ENCODE data around the gene FPR2.
"Not testable (repeated sequence)": the region's sequence is repeated elsewhere in the genome, so short reads cannot be mapped to it uniquely, and the experiment has no call there.

FPR2 gene, protein sequence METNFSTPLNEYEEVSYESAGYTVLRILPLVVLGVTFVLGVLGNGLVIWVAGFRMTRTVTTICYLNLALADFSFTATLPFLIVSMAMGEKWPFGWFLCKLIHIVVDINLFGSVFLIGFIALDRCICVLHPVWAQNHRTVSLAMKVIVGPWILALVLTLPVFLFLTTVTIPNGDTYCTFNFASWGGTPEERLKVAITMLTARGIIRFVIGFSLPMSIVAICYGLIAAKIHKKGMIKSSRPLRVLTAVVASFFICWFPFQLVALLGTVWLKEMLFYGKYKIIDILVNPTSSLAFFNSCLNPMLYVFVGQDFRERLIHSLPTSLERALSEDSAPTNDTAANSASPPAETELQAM

DNA sequence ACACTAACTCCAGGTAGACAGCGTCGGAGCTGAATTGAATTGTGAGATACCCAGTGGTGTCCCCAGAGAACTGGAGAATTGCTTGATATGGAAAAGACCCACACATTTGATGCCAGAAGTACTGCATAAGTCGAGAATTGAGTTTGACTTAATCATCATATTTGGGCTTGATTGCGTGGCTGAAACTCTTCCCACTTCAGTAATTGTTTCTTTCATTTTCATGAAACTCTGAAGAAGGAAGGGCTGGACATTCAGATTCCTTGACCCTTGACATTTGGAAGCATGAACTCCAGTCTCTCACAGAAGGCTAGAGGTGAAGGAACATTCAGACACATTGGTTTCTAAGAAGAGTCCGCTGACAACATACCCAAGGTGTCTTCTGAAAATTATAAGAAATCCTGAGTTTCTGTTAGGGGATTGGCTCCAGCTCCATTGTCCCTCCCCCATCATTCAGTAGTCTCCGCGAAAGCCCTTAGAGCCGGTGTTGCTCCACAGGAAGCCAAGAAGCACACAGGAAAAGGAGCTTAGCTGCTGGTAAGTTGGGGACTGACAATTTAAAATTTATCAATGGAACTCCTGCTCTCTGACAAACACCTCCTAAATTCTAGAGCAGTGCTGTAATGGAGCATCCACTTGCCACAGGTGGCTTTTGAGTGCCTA is at the start of gene FPR2:
Gene FPR2 (plus strand): TSS at position 484 of the 660 bp plus-strand sequence. CDS start 7,479 bp downstream, outside the sequence.
- DNase-seq (ENCODE audit: low spot score), result no peak

DNA sequence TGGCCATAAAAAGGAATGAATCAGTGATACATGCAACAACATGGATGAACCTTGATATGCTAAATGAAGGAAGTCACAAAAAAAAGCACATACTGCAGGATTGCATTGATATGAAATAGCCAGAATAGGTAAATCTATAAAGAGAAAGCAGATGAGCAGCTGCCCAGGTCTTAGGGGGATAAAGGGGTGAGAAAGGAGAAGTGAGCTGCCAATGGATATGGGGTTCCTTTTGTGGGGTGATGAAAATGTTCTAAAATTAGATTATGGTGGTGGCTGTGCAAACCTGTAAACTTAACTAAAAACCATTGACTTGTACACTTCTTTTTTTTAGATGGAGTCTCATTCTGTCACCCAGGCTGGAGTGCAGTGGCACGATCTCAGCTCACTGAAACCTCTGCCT is 49.3 kb upstream of the FPR2 start:
- no peak for DNase-seq (ENCODE audit: low spot score)

DNA sequence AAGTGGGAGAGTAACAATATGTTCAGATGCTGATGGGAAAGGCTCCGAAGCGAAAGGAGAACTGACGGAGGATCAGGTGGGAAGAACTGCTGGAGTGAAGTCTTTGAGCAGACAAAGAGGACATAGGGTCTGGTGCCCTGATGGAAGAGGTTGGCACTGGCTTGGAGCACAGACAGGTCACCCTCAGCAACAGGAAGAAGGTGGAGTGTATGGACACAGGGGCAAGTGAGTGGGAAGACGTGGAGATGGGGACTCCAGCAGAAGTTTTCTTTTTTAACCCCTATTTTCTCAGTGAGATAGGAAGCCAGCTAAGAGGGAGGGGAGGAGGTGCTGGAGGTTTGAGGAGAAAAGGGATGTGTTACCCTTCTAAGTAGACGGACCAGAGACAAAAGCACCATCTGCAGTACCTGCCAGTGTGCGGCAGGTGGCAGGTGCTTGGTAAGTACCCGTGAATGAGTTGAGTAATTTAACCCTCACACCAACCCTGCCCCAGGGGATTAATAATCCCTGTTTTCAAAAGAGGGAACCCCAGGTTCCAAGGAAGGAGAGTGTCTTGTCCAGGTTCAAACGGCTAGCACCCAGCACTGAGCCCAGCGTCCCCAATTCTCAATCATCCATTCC is 48.4 kb upstream of the FPR2 start:
- no peak for DNase-seq (ENCODE audit: low spot score)

DNA sequence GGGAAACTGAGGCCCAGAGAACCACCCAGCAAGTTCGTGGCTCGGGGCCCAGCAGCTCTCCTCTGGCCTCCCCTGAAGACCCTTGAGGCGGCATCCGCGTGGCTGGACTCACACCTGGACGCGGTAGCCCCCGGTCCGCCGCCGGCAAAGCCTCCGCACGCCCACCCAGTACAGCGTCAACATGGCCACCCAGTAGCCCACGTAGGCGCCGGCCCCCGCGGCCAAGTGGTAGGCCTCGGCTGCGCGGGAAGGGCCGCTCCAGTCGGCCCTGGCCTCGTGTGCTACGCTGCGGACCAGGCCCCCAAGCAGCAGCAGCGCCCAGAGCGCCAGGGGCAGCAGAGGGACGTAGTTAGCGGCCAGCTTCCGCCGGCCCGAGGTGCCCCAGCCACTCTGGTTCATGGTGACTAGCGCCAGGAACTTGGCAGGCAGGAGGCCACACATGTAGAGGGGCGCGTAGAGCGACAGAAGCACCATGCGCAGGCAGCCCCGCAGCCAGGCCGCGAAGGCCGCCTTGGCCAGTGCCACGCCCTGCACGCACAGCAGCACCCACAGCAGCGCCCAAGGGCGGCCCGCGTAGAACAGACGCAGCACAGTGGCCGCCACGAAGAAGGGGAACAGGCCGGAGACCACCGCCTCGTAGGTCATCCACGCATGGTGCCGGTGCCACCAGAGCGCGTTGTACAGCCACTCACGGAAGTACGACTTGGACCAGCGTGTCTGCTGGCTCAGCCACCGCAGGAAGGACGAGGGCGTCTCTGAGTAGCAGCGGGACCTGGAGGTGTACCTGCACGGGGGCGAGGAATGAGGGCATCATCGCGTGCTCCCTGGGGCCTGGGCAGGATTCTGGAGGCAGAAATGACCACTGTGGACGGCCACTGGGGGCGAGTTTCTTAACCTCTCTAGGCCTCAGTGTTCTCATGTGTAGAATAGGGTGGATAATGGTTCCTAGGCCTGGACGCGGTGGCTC is 47.4 kb upstream of the FPR2 start:
- no peak for DNase-seq (ENCODE audit: low spot score)

DNA sequence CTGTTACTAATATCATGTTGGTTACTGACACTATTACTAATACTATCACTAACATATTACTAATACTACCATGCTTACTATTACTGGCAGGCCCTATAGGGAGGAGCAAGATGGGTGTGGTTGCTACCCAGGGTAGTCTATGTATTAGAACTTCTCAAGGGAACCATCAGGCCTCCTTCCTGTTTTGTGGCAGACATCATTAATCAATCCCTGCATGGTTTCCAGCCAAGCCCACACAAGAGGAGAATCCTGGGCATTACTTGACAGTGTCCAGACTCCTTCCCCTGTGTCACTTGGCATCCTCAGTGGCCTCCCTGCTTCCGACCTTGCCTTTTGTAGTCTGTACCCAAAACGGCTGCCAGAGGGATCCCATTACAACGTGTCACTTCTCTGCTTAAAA is 46.1 kb upstream of the FPR2 start:
- DNase-seq (ENCODE audit: low spot score), result no peak

DNA sequence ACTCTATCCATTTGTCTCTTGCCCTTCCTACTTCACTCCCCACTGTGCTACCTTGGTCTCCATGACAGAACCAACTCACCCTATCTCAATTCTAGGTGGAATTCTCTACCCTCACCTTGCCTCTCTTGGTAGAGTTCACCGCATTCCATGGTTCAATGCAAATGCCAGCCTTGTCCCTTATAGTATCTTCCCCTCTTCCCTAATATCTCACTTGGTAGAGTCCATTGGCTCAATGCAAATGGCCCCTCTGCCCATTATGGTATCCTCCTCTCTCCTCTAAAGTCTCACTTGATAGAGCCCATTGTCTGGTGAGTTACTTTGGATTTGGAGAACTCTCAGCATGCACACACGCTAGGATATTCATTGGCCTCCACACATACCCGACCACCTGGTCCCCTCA is 45.1 kb upstream of the FPR2 start:
- no peak for DNase-seq (ENCODE audit: low spot score)

DNA sequence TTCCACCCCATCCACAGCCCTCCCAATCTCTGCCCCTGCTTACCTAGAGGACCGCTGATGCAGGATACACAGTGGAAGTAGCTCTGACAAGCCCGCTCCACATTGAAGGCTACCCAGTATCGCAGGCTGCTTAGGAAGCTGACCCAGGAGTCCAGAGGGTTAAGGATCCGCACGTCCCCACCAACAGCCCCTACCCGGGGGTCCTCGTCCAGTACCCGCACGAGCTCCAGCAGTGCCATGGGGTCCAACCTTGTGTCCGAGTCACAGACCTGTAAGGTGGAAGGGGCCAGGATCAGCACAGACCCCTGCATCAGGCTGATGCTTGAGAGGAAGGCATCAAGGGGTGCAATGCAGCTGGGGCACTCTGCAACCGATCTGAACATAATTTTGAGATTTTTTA is 44.1 kb upstream of the FPR2 start:
- no peak for DNase-seq (ENCODE audit: low spot score)

DNA sequence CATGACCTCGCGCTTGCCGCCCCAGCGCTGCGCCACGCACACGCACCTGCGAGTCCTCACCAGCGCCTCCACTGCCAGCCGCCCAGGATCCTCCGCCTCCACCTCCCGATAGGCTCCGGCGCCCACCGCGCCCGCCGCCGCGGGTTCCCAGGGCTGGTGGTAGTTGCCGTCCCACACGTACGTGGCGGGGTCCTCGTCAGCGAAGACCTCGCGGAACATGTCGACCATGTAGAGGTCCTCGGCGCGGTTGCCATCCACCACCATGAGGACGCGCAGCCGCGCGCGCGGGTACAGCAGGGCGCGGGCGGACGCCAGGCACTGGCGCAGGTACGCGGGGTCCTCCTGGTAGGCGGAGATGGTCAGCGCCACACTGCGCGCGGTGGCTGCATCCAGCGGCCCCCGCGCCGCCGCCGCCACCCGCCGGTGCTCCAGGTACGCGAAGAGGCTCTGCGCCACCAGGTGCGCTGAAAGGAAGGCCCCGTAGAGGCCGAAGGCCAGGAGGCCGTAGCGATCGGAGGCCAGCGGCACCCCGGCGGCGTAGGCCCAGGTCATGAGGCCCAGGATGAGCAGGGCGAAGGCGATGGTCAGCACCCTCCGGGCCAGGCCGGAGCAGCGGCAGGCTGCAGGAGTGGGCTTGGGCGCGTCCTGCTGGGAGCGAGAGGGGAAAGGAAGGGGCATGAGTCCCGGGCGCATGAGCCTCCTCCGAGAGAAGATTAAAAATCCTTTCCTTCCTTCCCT is 41.6 kb upstream of the FPR2 start:
- DNase-seq (ENCODE audit: low spot score), result no peak

DNA sequence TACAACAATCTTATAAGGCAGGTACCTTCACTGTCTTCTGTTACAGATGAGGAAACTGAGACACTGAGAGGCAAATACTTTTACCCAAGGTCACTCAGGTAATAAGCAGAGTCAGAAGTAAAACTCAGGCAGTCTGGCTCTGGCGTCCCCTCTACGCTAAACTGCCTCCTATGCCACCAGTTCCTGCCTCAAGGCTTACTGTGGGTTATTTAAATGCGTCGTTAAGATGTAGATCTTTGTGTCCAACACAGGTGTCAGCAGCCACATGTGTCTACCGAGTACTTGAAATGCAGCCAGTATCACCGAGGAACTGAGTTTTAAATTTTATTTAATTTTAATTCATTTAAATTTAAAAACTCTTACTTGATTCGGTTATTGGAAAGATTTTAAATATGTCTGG is 39.1 kb upstream of the FPR2 start:
- no peak for DNase-seq (ENCODE audit: low spot score)

DNA sequence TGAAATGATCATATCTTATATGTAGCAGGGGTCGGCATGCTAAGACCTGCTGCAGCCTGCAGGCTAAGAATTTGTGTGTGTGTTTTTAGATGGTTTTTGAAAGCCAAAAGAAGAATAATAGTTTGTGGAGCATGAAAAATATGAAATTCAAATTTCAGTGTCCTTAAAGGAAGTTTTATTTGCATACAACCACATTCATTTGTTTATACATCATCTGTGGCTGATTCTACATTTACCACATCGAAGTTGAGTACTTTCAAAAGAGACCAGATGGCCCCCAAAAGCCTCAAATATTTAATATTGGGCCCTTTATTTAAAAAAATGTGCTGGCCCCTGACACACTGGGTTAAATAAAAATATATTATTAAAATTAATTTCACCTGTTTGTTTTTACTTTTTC is 38.5 kb upstream of the FPR2 start:
- DNase-seq (ENCODE audit: low spot score), result no peak

DNA sequence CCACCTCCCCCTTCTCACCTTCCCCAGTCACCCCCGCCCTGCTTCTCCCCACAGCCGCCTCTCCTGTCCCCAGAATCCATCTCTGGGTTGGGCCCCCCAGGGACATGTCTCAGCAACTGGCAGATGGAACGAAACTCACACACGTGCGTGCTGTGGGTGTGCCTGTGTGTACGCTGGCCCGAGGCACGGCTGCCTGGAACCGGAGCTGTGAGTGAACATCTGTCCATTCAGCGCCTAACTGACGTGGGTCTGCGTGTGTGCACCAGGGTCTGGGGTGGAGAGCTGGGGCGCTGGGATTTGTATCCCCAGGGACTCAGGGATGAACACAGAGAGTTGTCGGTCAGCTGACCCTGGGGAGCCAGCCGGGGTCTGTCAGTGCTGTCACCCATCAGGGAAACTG is 36.4 kb upstream of the FPR2 start:
- DNase-seq (ENCODE audit: low spot score), result no peak

DNA sequence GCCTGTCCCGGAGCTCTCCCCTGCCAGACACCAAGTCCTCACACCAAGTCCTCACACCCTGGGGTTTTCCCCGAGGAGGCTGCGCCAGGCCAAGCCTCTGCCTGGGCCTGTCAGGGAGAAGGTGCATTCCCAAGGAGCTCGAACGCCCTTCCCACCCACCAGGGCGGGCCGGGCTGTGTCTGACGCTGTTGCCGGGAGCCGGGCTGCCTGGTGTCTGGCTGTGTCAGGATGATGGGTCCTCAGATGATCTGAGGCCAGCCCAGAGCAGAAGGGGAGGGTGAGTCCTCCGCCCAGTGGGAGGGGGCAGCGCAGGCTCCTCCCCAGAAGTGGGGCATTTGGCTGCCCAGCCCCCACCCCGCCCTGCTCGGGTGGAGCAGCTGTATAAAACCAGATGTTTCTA is 34.9 kb upstream of the FPR2 start:
- peak; percentile 93 for DNase-seq (ENCODE audit: low spot score)

DNA sequence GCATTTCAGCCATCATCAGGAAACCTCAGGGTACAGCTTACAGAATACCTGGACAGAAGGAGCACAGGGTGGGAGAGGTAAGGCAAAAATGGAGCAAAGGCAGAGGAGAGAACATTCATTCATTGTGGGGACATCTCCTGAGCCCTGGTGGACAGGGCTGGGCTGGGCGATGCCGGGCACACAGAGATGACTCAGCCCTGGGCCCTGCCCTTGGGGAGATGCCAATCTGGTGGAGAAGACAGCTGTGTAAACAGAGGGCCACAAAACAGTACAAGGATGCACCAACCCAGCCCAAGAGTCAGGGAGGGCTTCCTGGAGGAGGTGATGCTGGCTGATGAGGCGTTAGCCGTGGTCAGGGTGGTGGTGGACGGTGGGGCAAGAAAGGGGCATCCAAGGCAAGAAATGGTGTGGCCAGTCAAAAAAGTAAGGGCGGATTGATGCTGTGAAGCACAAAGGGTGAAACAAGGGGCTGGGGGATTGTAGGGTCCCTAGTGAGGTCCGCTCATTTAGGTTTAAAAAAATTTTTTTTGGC is 33.6 kb upstream of the FPR2 start:
- DNase-seq (ENCODE audit: low spot score), result no peak

DNA sequence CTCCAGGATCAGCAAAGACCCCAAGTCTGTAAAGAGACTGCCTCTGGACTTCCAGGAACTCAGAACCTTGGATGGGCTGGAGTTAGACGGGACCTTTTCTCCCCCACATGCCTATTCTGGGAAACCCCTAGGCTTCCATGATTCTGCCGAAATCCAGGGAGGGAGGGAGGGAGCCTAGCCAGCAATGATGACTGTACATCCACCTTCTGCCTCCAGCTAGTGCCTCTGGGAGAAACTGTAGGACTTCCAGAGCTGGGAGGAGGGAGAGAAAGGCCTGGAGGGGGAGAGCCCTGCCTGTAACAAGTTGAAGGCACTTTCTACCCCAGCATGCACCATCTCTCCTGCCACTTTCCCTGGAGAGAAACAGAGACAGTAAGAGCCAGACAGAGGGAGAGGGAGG is 31.2 kb upstream of the FPR2 start:
- DNase-seq (ENCODE audit: low spot score), result no peak

DNA sequence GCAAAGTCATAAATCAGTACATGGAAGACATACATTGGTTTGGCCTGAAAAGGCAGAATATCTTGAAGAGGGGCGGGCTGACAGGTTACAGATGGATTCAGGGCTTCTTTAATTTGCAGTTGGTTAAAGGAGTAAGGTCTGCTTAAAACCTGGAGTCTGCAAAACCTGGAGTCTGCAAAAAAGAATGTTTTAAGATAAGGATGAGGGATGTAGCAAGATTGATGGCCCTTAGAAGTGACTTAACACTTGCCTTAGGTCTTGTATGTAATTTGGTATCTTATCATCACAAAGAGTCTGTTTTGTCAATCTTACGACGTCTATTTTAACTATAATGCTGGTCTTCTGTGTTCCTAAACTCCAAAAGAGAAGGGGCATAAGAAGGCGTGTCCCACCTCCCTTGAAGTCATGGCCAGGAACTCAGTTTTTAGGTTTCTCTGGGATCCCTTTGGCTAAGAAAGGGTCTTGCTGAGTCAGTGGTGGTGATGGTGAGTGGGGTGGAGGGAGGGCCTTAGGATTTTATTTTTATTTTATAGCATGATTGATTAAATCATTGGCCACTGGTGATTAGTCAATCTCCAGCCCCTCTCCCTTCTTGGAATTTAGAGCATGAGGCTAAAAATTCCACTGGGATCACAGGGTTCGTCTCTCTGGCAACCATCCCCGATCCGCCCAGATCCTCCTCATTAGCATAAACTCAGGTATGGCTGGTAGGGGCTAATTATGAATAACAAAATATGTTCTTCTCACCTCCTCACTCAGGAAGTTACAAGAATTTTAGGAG is 27.0 kb upstream of the FPR2 start:
- DNase-seq (ENCODE audit: low spot score), result no peak

DNA sequence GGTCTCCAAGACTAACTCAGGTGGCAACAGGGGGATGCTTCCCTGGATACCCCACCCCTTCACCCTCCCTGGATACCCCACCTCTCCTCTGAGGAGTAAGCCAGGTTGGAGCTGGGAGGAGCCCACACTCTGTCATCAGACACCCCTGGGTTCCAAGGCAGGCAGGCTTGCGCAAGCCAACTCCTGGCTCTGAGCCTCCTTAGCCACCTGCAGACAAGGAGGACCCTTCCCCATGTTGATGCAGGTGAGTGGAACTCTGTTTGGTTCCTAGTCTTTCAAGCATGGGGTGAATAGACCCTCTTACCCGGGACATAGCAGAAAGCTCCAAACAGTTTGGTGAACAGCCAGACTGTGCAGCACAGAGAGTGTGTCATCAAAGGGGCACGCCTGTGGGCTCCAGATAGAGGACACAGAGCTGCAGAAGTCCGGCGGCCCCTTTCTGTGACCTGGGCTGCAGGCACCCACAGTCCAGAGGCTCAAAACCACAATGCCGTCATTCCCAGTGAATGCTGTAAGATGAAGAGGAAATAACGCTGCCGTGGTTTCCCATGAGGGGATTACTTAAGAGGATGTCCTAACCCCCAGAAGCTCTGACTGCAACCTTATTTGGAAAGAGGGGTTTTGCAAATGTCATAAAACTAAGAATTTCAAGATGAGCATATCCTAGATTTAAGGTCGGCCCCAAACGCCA is 25.1 kb upstream of the FPR2 start:
- DNase-seq (ENCODE audit: low spot score), result peak; percentile 69

DNA sequence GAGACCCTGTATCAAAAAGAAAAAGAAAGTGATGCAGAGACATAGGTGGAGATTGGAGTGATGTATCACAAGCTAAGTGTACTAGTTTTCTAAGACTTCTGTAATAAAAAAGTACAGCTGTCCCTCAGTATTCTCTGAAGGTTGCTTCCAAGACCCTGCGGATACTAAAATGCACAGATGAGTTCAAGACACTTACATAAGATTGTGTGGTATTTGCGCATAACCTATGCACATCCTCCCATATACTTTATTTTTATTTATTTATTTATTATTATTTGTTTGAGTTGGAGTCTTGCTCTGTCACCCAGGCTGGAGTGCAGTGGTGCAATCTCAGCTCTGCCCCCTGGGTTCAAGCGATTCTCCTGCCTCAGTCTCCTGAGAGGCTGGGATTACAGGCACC is 23.6 kb upstream of the FPR2 start:
- no peak for DNase-seq (ENCODE audit: low spot score)

DNA sequence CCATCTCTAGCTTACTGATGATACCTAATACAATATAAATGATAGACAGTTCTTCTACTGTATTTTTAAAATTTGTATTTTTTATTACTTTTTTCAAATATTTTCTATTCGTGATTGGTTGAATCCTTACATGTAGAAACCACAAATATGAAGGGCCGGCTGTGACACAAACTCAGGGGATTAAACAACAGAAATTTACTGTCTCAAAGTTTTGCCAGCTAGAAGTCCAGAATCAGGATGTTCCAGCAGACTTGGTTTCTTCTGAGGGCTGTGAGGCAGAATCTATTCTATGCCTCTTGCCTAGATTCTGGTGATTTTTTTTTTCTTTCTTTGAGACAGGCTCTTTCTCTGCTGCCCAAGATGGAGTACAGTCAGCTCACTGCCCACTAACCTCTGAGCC is 23.1 kb upstream of the FPR2 start:
- DNase-seq (ENCODE audit: low spot score), result no peak

DNA sequence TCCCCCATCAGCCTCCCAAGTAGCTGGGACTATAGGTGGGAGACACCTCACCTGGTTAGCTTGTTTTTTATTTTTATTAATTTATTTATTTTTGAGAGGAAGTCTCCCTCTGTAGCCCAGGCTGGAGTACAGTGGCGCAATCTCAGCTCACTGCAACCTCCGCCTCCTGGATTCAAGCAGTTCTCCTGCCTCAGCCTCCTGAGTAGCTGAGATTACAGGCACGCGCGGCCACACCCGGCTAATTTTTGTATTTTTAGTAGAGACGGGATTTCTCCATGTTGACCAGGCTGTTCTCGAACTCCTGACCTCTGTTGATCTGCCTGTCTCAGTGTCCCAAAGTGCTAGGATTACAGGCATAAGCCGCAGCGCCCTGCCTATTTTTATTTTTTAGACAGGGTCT is 22.5 kb upstream of the FPR2 start:
- not testable (repeated sequence) for DNase-seq (ENCODE audit: low spot score)

All from pons (tissue), 1 donor.